Rectal smooth muscle tissue (tissue), 1 donor: ENCODE results near the gene S100P.

Experiments
- H3K27ac ChIP-seq: one replicate; pipeline ENCODE4 v1.7.0; 2013; ENCODE audit warnings: low read depth, low read length, inconsistent platforms
- H3K27me3 ChIP-seq: one replicate; pipeline ENCODE4 v1.7.0; 2013; ENCODE audit warnings: low read length; ENCODE audit not compliant: control insufficient read depth, insufficient read depth
- H3K36me3 ChIP-seq: one replicate; pipeline ENCODE4 v1.7.0; 2013; ENCODE audit warnings: low read length; ENCODE audit not compliant: control insufficient read depth, insufficient read depth
- H3K4me1 ChIP-seq: one replicate; pipeline ENCODE4 v1.7.0; 2013; ENCODE audit warnings: low read length; ENCODE audit not compliant: control insufficient read depth, insufficient read depth
- H3K4me3 ChIP-seq: one replicate; pipeline ENCODE4 v1.7.0; 2013; ENCODE audit warnings: low read length
- H3K9ac ChIP-seq: one replicate; pipeline ENCODE4 v1.7.0; 2013; ENCODE audit warnings: low read length

The S100P gene

DNA sequence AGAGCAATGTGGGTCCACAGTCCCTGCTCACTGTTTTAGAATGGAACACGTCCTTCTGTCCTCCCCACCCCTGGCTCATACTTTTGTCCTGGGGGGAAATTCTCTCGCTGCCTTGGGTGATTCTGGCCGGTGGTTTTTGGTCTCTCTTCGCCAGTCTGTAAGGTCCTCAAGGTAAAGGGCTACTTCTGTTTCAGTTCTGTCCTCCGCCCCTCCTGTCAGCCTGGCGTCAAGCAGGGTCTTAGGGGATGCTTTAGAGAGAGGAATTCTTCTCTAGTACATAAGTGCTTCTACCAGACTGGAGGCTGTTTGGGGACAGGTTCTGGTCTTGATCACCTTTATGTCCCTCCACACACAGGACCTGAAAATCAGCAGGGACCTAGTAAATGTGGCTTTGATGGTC is 16.6 kb downstream of the S100P start:
- H3K4me3 ChIP-seq, result peak overlapping the region; percentile 96
- H3K4me1 ChIP-seq, result peaks cover 17% of the 10 kb centered on the region
- peak overlapping the region; percentile 59 for H3K9ac ChIP-seq
- H3K36me3 ChIP-seq, result no peaks in the 10 kb centered on the region
- H3K27me3 ChIP-seq, result no peaks in the 10 kb centered on the region
- H3K27ac ChIP-seq, result peak overlapping the region; percentile 48

DNA sequence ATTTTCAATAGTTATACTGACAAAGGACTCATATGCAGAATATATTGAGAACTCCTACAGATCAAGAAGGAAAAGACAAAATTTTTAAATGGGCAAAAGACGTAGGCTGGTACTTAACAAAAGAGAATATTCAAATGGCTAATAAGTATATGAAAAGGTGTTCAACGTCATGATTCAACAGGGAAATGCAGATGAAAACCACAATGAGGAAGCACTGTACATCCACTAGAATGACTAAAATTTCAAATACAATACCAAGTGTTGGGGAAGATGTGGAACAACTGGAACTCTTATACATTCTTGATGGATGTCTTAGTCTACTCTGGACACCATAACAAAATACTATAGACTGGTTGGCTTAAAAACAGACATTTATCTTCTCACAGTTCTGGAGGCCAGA is 17.3 kb downstream of the S100P start:
- Histone ChIP-seq H3K27me3 (no peaks in the 10 kb centered on the region), H3K4me3 (no peak overlapping the region), H3K4me1 (peaks cover 17% of the 10 kb centered on the region), H3K36me3 (no peaks in the 10 kb centered on the region), H3K27ac (no peak overlapping the region), H3K9ac (no peak overlapping the region)

DNA sequence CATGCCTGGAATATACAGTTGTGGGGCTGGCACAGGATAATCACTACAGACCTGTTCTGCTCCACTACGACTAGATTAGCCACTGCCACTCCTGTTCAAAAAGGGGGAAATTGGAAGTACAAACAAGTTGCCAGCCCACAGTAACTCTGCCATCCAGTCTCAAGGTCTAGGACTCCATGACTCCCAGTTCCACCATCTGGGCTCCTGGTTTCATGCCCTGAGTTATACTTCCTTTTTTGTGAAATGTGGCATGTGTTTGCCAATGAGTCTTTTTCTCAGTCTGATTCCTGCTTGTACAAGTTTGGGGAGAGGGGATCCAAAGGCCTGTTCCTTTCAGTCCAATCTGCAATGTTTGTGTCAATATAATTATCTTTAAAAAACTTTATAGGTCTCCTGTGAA is 21.3 kb downstream of the S100P start:
- no peaks in the 10 kb centered on the region for H3K36me3 ChIP-seq
- no peak overlapping the region for H3K4me3 ChIP-seq
- H3K9ac ChIP-seq, result no peak overlapping the region
- H3K4me1 ChIP-seq, result peaks cover 6% of the 10 kb centered on the region
- no peak overlapping the region for H3K27ac ChIP-seq
- H3K27me3 ChIP-seq, result no peaks in the 10 kb centered on the region

DNA sequence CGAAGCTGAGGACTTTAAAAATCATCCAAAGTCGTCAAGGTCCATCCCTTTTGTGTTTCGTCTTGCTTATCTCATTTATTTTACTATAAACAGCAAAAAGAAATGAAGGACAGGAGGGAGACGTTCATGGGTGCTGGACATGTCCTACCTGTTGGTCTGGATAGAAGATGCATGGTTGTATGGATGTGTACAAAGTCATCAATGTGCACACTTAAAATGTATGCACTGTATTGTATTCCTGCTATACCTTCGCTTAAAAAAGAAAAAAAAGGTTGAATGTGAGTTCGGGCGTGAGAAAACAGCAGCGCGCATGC is 22.0 kb downstream of the S100P start:
- Histone ChIP-seq H3K9ac (no peak overlapping the region), H3K36me3 (no peaks in the 10 kb centered on the region), H3K27ac (peak overlapping the region; percentile 87), H3K4me3 (peak overlapping the region; percentile 96), H3K4me1 (peaks cover 2% of the 10 kb centered on the region), H3K27me3 (no peaks in the 10 kb centered on the region)

DNA sequence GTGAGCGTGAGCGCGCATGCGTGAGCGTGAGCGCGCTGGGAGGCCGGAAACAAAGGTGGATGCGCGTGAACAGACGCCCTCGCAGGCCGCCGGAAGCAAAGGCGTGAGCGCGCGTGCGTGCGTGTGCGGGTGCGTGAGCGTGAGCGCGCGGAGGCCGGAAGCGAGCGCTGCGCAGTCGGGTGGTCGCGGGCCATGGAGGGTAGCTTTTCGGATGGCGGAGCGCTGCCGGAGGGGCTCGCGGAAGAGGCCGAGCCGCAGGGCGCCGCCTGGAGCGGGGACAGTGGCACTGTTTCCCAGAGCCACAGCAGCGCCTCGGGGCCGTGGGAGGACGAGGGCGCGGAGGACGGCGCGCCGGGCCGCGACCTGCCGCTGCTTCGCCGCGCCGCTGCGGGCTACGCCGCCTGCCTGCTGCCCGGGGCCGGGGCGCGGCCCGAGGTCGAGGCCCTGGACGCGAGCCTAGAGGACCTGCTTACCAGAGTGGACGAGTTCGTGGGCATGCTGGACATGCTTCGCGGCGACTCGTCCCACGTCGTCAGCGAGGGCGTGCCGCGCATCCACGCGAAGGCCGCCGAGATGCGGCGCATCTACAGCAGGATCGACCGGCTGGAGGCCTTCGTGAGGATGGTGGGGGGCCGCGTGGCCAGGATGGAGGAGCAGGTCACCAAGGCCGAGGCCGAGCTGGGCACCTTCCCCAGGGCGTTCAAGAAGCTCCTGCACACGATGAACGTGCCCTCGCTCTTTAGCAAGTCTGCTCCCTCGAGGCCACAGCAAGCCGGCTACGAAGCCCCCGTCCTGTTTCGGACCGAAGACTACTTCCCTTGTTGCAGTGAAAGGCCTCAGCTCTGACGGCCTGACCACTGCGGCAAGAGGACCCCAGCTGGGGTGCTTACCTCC is 22.6 kb downstream of the S100P start, which contains the start of gene BLOC1S4:
Gene BLOC1S4 (plus strand): TSS at position 157 of the 894 bp plus-strand sequence. CDS start 36 bp downstream, at position 193.
- Histone ChIP-seq H3K27me3 (no peaks in the 10 kb centered on the region), H3K4me1 (peaks cover 2% of the 10 kb centered on the region), H3K36me3 (no peaks in the 10 kb centered on the region), H3K9ac (peak within 1 kb of the TSS; percentile 86), H3K4me3 (peak within 1 kb of the TSS; percentile 96), H3K27ac (peak within 1 kb of the TSS; percentile 87)

DNA sequence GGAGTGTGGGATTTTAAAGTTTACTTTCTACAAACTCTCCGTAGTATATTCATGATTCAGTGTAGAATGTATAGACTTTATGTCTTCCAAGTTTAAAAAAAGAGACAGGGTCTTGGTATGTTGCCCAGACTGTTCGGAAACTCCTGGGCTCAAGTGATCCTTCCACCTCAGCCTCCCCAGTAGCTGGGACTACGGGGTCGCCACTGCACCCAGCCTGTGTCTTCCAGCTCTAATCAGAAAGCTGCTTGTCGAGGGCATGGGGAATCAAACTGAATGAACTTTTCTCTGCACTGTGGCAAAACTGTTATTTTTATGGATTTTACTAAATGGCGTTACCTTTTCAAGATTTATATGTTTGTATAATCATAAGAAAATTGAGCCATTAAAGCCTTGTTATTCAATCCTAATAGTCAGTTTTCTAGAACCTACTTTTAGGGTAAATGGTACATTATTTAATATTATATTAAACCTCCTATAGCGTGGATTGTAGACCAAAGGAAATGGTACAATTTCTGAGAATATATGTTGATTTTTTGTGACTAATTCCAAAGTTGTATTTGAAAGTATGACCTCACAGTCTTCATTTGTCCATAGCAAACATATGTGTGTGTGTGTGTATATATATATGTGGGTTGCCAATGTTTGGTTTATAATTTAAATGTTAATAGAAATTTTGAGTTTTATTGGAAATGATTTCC is 23.4 kb downstream of the S100P start:
- H3K4me3 ChIP-seq, result peak overlapping the region; percentile 96
- peak overlapping the region; percentile 87 for H3K27ac ChIP-seq
- peaks cover 2% of the 10 kb centered on the region for H3K4me1 ChIP-seq
- H3K27me3 ChIP-seq, result no peaks in the 10 kb centered on the region
- peak overlapping the region; percentile 86 for H3K9ac ChIP-seq
- H3K36me3 ChIP-seq, result no peaks in the 10 kb centered on the region

DNA sequence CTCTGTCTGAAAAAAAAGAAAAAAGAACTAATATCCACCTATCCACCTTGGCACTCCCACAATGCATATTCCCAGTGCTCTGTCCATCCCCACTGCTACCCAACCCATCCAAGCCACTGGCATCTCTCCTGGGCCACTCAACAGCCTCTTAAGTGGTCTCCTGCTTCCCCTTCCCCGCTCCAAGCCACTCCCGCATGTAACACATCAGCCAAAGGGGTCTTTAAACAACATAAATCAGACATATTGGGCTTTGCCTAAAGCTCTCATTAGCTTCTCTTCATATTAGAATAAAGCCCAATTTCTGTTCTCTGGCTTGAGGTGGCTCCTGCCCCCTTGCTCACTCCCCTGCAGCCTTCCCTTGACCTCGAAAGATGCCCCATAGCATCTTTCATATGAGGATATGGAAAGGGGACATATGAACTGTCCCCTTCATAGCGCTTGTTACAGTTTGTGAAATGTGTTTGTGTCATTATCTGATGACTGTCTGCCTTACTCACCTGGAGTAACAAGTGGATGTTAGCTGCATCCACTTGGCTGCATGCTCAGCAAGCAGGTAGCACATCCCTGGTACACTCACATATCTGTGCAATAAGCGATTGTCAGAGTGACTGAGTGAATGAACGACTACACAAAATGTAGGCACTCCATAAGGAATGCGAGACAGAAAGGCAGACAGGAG is 25.4 kb downstream of the S100P start:
- no peaks in the 10 kb centered on the region for H3K27me3 ChIP-seq
- H3K36me3 ChIP-seq, result no peaks in the 10 kb centered on the region
- H3K4me1 ChIP-seq, result peaks cover 2% of the 10 kb centered on the region
- H3K27ac ChIP-seq, result no peak overlapping the region
- H3K4me3 ChIP-seq, result no peak overlapping the region
- no peak overlapping the region for H3K9ac ChIP-seq

DNA sequence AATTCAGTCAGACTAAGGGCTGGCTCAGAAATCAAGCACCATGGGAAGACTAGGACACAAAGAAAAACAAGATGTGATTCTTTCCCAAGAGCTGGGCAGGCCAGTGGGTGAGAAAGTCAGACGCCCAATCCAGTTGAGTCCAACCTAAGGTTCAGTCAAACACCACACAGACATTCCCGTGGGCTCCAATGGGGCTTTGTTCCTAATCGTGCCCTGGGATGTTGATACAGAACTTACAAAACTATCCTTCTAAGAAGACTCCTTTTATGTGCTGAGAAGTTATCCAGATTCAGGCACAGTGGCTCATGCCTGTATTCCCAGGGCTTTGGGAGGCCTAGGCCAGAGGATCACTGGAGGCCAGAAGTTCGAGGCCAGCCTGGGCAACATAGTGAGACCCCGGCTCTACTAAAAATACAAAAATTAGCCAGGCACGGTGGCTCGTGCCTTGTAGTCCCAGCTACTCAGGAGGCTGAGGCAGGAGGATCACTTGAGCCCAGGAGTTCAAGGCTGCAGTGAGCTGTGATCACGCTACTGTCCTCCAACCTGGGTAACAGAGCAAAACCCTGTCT is 26.0 kb downstream of the S100P start:
- no peak overlapping the region for H3K4me3 ChIP-seq
- H3K9ac ChIP-seq, result no peak overlapping the region
- H3K27ac ChIP-seq, result no peak overlapping the region
- no peaks in the 10 kb centered on the region for H3K36me3 ChIP-seq
- peaks cover 2% of the 10 kb centered on the region for H3K4me1 ChIP-seq
- H3K27me3 ChIP-seq, result no peaks in the 10 kb centered on the region

DNA sequence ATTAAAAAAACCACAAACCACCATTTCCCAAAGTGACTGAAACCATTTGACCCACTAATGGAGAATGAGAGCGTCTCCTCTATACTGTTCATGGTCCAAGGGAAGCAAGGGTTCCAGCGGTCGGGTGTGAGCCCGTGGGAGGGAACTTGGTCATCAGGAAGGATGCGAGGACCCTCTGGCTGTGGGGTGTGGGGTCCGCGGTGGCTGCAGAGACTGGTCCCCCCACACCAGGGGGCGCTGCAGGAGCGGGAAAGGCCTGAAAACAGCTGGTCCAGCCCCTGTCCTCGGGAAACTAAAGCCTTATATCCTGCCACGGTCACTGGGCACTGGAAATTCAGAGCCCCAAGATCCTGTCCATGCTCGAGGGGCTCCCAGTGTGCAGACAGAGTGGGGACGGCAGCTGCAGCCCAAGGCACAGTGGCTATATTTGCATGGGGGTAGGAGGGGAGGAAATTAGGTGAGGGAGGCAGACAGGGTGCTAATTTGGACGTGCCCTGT is 26.6 kb downstream of the S100P start:
- no peaks in the 10 kb centered on the region for H3K27me3 ChIP-seq
- H3K4me1 ChIP-seq, result peaks cover 2% of the 10 kb centered on the region
- H3K9ac ChIP-seq, result no peak overlapping the region
- H3K4me3 ChIP-seq, result no peak overlapping the region
- H3K27ac ChIP-seq, result no peak overlapping the region
- H3K36me3 ChIP-seq, result no peaks in the 10 kb centered on the region

DNA sequence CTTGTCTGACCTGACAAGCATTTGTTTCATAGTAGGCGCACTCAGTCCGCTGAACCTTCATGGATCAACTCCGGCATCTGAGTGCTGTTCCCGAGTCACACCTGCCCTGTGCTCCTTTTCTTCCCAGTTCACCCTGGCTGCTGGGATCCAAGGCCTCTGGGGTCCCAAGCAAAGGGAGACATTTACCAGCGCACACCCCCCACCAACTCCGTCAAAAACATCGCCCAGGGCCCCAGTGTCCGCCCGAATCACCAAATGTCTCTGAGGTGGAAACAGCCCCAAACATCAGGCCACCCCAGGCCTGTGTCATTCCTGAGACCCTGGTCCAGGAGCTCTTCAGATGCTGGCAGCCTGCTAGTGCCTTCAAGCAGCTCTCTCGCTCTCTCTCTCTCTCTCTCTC is 27.4 kb downstream of the S100P start:
- no peak overlapping the region for H3K4me3 ChIP-seq
- peaks cover 2% of the 10 kb centered on the region for H3K4me1 ChIP-seq
- no peaks in the 10 kb centered on the region for H3K36me3 ChIP-seq
- no peak overlapping the region for H3K9ac ChIP-seq
- H3K27me3 ChIP-seq, result no peaks in the 10 kb centered on the region
- H3K27ac ChIP-seq, result no peak overlapping the region

DNA sequence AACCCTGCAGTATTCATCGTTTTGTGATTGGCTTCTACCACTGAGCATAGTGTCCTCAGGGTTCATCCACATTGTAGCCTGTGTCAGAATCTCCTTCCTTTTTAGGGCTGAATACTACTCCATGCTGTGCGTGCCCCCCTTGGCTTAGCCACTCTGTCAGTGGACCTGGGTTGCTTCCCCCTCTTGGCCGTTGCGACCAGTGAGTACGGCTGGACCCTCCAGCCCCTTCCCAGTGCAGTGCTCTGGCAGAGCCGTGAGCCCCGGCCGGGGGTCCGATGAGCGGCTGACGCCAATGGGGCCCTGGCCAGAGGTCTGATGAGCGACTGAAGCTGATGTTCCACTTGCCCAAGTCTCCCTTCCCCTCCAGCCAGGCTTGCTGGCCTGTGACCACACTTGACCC is 29.2 kb downstream of the S100P start:
- Histone ChIP-seq H3K4me3 (no peak overlapping the region), H3K27me3 (no peaks in the 10 kb centered on the region), H3K36me3 (no peaks in the 10 kb centered on the region), H3K4me1 (peaks cover 3% of the 10 kb centered on the region), H3K27ac (no peak overlapping the region), H3K9ac (no peak overlapping the region)

DNA sequence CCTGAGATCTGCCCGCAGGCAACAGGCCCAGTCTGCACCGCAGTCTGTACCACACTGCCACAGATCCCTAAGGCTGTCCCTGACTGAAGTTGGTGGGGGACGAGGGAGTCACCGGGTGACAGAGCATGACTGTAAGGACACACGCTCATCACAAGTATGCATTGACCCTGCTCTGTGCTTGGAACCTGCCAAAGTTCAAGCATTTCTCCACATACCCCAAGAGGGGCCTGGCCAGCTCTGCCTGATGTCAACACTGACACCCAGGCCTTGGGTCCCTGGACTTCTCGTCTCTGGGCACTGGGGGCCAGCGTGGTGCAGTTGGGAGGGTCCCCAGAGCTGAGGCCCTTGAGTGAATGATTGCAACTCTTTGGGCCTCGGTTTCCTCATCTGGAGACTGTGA is 30.2 kb downstream of the S100P start:
- Histone ChIP-seq H3K4me3 (no peak overlapping the region), H3K36me3 (no peaks in the 10 kb centered on the region), H3K9ac (no peak overlapping the region), H3K27ac (no peak overlapping the region), H3K4me1 (peaks cover 3% of the 10 kb centered on the region), H3K27me3 (no peaks in the 10 kb centered on the region)
